GM20431 (cell line): Measurements from ENCODE around the gene LGR5.

Experiments
- in situ Hi-C: fragments of 300-500 bp; cut with MseI, MboI; formaldehyde crosslinking; loops from one replicate; pipeline ENCODE4 v1.15.0; 2020; ENCODE audit warnings: low sequenced_read_pairs; ENCODE audit not compliant: unreplicated experiment

Gene LGR5

GRCh38 chr12:71432936-71433335, 6.7 kb upstream of the LGR5 start:
- in situ Hi-C loops, result no loop called here

GRCh38 chr12:71436696-71437095, 2.9 kb upstream of the LGR5 start:
- in situ Hi-C loops, result no loop called here

- in situ Hi-C loops, result no loop called here
Observed at GRCh38 chr12:71438670-71439361, 782 bp upstream of the LGR5 start.

GRCh38 chr12:71439362-71439612, 311 bp upstream of the LGR5 start:
- in situ Hi-C loops, result no loop called here

- in situ Hi-C loops, result no loop called here
Observed at GRCh38 chr12:71440345-71440762, 756 bp downstream of the LGR5 start.

GRCh38 chr12:71440763-71441748, 1.5 kb downstream of the LGR5 start:
- in situ Hi-C loops, result no loop called here

- in situ Hi-C loops, result no loop called here
Observed at GRCh38 chr12:71441836-71442566, 2.4 kb downstream of the LGR5 start.

GRCh38 chr12:71442567-71442931, 3.0 kb downstream of the LGR5 start:
- in situ Hi-C loops, result no loop called here

- in situ Hi-C loops, result no loop called here
Observed at GRCh38 chr12:71445071-71445470, 5.5 kb downstream of the LGR5 start.

GRCh38 chr12:71447691-71448132, 8.1 kb downstream of the LGR5 start:
- in situ Hi-C loops, result no loop called here

- in situ Hi-C loops, result no loop called here
Observed at GRCh38 chr12:71448150-71448581, 8.6 kb downstream of the LGR5 start.

- in situ Hi-C loops, result no loop called here
Observed at GRCh38 chr12:71449373-71450070, 9.9 kb downstream of the LGR5 start.

- in situ Hi-C loops, result no loop called here
Observed at GRCh38 chr12:71452006-71452405, 12.4 kb downstream of the LGR5 start.

- in situ Hi-C loops, result no loop called here
Observed at GRCh38 chr12:71455028-71455737, 15.6 kb downstream of the LGR5 start.

- in situ Hi-C loops, result no loop called here
Observed at GRCh38 chr12:71456316-71456715, 16.7 kb downstream of the LGR5 start.

- in situ Hi-C loops, result no loop called here
Observed at GRCh38 chr12:71456990-71457389, 17.4 kb downstream of the LGR5 start.

- in situ Hi-C loops, result no loop called here
Observed at GRCh38 chr12:71460318-71460717, 20.7 kb downstream of the LGR5 start.

- in situ Hi-C loops, result no loop called here
Observed at GRCh38 chr12:71460850-71461609, 21.4 kb downstream of the LGR5 start.

- in situ Hi-C loops, result no loop called here
Observed at GRCh38 chr12:71461787-71462328, 22.3 kb downstream of the LGR5 start.
